ENCODE results near the gene PLS3.

GRCh38 chrX:115625572-115626301, 64.8 kb downstream of the PLS3 start:
- TF ChIP-seq, protein P1, sequence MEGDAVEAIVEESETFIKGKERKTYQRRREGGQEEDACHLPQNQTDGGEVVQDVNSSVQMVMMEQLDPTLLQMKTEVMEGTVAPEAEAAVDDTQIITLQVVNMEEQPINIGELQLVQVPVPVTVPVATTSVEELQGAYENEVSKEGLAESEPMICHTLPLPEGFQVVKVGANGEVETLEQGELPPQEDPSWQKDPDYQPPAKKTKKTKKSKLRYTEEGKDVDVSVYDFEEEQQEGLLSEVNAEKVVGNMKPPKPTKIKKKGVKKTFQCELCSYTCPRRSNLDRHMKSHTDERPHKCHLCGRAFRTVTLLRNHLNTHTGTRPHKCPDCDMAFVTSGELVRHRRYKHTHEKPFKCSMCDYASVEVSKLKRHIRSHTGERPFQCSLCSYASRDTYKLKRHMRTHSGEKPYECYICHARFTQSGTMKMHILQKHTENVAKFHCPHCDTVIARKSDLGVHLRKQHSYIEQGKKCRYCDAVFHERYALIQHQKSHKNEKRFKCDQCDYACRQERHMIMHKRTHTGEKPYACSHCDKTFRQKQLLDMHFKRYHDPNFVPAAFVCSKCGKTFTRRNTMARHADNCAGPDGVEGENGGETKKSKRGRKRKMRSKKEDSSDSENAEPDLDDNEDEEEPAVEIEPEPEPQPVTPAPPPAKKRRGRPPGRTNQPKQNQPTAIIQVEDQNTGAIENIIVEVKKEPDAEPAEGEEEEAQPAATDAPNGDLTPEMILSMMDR (IDR thresholded peaks at IDR 0.05) = no peak
- no peak for TF ChIP-seq POLR2A (IDR thresholded peaks at IDR 0.05)
